ENCODE measurements around the gene ACYP2.

DNA sequence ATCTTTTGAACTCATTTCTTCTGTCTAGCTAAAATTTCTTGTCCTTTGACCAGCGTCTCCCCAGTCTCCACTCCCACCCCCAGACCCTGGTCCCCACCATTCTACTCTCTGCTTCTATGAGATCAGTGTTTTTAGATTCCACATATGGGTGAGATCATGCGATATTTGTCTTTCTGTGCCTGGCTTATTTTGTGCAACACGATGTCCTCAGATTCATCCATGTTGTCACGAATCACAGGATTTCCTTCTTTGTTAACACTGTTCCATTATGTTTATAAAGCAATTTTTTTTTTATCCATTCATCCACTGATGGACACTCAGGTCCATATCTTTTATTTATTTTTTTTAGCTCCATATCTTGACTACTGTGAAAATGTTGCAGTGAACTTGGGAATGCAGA lies 16.0 kb upstream of the ACYP2 start:
- TF ChIP-seq, protein P1, sequence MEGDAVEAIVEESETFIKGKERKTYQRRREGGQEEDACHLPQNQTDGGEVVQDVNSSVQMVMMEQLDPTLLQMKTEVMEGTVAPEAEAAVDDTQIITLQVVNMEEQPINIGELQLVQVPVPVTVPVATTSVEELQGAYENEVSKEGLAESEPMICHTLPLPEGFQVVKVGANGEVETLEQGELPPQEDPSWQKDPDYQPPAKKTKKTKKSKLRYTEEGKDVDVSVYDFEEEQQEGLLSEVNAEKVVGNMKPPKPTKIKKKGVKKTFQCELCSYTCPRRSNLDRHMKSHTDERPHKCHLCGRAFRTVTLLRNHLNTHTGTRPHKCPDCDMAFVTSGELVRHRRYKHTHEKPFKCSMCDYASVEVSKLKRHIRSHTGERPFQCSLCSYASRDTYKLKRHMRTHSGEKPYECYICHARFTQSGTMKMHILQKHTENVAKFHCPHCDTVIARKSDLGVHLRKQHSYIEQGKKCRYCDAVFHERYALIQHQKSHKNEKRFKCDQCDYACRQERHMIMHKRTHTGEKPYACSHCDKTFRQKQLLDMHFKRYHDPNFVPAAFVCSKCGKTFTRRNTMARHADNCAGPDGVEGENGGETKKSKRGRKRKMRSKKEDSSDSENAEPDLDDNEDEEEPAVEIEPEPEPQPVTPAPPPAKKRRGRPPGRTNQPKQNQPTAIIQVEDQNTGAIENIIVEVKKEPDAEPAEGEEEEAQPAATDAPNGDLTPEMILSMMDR (IDR thresholded peaks at IDR 0.05; ENCODE audit: low read depth, low read length) = no peak
- TF ChIP-seq MYC (IDR thresholded peaks at IDR 0.05; ENCODE audit: low read depth, low read length) = no peak

All from NB4 (cell line).